ENCODE measurements around the gene CHST11.

The CHST11 gene

DNA sequence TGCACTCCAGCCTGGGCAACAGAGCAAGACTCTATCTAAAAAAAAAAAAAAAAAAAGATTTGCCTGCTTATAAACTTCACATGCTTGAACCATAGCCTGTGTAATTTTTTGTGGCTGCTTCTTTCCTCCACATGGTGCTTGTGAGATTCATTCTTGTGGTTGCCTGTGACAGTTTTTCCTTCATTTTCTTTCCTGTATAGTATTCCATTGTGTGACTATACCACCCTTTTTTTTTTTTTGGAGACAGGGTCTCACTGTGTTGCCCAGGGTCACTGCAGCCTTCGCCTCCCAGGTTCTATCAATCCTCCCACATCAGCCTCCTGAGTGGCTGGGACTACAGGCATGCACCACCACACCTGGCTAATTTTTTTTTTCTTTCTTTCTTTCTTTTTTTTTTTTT is 22.6 kb upstream of the CHST11 start:
- DNase-seq, result no peak

DNA sequence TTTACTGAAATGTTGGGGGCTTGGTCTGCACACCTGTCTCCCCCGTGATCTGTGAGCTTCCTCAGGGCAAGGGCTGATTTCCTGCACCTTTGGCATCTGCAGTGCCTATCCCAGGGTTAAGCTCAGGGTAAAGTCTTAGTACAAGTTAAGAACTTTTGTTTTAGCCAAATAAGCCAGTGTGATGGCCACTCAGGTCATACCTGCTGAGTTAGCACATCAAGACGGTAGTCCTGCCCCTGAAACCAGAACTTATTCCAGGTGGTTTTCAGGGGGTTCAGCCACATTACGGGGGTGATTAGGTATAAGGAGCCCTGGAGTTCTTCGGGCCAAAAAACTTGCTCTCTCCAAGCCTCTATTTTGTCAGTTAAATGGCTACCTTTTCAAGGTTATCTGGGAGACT is 21.6 kb upstream of the CHST11 start:
- no peak for DNase-seq

DNA sequence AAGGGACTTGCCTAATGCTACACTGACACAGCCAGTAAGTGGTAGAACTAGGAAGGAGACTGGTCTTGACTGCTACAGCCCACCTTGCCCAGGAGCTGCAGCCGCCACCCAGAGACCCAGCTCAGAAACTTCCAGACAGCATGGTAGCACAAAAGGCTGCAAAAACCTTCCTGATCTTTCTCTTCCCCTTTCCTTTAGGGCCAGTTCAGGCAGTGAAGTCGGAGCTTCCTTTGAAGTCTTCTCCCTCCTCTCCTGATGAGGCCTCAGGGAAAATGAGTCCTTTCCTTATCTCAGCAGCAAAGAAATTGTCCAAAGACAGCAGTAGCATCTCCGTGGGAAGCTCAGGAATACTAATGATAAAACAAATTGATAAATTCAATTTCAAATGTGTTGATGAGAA is 21.0 kb upstream of the CHST11 start:
- DNase-seq, result no peak

DNA sequence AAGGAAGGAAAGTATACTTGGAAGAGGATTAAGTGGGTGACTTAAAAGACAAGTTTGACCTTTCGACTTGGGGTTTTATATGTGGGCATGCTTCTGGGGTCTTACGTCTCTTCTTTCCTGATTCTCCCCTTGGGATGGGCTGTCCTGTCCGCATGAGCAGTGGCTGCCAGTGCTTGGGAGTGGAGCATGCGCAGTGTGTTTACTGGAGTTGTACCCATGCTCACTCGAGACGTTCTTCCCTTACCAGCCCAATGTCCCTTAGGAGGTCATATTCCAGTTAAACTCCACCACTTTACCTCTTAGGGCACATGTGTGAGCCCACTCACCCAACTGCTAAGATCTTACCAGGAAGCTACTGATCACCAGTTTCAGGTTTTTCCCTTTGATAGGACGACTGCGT is 20.0 kb upstream of the CHST11 start:
- DNase-seq, result no peak

DNA sequence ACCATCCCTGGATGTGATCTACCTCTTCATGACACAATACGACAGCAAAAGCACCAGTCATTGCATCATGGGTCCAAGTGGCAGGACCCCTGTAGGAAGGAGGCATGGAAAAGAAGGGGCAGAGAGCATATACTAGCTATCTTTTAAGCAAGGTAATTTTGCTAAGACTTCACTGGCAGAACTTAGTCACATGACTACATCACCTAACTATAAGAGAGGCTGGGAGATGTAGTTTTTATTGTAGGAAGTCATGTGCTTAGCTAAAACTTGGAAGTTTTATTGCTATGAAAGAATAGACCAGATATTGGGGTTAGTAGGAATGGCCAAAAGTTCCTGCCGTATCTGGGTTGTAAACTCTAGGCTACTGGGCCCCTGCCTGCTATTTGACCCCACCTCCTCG is 18.6 kb upstream of the CHST11 start:
- no peak for DNase-seq

DNA sequence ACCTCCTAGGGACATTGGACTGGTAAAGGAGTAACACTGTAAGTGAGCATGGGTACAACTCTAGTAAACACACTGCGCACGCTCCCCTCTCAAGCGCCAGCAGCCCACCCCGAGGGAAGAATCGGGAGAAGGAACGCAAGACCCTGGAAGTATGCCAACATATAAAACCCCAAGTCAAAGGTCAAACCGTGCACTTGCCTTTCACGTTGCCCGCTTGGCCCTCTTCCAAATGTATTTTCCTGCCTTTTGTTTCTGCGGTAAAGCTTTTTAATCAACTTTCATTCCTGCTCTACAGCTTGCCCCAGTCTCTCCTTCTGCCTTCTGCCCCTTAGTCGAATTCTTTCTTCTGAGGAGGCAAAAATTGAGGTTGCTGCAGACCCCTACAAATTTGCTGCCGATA is 17.6 kb upstream of the CHST11 start:
- peak; percentile 26 for DNase-seq

DNA sequence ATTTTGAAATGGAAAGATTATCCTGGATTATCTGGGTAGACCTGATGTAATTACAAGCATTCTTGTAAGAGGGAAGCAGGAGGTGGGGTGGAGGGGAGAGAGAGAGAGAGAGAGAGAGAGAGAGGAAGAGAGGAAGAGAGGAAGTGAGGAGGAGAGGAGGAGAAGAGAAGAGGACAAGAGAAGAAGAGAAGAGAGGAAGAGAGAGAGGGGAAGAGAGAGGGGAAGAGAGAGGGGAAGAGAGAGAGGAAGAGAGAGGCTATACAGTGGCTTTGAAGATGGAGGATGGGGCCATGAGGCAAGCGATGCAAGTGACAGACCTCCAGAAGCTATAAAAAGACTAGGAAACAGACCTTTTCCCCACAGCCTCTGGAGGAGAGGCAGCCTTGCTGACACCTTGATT is 13.7 kb upstream of the CHST11 start:
- peak; percentile 94 for DNase-seq

DNA sequence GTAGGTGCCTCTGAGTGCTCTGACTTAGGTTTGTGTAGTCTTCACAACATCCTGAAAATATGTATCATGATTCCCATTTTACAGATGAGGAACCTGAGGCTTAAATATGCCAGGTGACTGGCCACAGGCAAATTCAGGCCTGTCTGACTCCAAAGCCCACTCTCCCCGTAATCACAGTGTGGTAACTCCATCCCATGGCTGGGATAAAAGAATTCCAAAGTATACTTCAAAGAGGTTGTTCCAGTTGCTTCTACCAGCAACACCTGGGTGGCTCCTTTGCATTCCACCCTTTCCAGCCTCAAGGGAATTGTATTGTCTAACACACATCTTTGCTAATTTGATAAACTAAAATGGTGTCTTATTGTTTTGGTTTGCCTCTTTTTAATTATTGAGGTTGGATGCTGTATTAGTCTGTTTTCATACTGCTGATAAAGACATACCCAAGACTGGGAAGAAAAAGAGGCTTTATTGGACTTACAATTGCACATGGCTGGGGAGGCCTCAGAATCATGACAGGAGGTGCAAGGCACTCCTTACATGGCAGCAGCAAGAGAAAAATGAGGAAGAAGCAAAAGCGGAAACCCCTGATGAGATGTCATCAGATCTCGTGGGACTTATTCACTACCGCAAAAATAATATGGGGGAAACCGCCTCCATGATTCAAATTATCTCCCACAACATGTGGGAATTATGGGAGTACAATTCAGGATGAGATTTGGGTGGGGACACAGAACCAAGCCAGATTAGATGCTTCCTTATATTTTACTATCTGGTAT is 9.9 kb upstream of the CHST11 start:
- no peak for DNase-seq

DNA sequence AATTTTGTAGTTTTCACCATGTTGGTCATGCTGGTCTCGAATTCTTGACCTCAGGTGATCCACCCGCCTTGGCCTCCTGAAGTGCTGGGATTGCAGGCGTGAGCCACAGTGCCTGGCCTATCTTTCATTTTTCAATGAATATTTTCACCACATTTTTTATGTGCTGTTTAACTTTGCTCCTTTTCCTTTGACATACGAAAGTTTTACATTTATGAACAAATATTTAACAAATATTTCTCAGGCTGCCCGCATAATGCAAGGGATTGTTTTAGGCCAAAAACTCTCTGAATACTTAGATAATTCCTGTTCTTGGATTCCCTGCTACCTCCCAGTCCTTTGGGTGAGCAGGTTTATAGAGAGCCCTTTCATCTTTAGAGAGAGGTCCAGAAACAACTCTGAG is 8.7 kb upstream of the CHST11 start:
- no peak for DNase-seq

DNA sequence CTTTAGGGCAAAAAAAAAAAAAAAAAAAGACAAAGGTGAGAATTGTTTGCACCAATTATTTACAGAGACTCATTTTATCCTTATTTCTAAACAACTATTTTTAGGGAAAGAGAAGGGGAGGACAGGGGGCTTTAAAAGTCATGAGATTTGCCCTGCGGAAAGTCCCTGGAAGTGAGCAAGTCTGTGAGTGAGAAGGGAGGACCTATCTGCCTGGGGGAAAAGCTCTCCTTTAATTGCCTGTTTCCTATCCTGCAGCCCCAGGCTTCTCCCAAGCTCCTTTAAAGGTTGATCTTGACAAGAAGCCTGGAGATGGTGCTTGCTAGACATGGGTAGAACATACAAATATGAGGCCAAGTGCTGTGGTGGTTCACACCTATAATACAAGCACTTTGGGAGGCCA is 8.3 kb upstream of the CHST11 start:
- DNase-seq, result no peak

DNA sequence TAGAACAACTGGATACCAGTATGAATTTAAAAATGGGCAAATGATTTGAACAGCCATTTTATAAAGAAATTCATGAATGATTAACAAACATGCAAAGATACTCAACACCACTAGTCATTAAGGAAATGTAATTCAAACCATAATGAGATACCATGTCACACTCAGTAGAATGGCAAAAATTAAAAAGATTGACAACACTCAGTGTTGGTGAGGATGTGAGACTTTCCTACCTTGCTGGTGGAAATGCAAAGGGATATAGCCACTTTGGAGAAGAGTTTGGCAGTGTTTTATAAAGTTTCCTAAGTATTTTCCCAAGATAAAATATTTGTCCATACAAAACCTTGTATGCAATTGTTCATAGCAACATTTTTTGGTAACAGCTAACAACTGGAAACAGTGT is 6.0 kb upstream of the CHST11 start:
- no peak for DNase-seq

DNA sequence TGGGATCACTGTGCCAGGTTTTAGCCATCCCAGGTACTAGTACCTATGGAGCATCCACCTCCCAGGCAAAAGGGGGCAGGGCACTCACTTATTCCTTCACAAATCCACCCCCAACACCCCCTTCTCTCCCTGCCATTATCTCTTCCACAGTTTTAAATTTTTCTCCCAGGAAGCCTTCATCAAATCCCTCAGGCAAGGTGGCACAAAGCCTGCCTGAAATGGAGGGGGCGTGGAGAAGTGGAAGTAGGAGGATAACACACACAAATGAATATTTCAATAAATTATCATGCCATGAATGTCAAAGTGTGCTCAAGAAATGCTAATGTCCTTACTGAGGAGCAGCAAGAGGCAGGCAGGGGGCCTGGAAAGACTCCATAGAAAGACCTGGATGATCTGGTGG is 4.7 kb upstream of the CHST11 start:
- no peak for DNase-seq

DNA sequence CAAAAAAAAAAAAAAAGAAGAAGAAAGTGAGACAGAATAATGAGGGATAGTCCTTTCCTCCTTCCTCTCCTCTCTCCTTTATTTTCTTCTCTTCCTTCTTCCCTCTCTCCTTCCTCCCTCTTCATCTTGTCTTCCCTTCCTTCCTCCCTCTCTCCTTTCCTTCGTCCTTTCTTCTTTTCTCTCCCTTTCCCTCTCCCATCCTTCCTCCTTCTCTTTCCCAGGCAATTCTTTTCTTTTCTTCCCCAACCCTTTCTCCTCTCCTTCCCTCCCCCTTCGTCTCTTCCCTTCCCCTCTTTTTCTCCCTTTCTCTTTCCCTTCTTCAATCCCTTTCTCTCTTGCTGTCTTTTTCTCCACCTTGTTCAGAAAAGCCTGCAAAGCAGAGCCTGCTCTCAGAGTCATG is 3.6 kb upstream of the CHST11 start:
- DNase-seq, result no peak

DNA sequence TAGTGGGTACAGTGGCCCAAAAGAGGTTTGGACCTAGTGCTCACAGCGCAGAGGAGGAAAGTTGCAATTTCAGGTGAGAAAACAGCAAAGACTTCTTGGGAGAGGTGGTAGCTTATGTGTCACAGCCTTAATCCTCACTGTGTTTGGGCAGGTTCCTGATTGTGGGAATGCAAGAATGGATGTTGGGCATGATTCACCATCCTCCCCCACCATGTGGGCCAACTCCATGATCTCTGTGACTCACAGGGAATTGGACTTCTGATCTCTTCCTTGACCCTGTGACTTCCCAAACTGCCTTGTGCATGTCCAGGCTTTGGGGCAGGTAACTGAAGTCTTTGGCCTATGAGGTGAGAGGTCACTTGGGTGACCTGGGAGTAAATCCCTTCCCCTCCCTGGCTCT is 1.8 kb upstream of the CHST11 start:
- no peak for DNase-seq

DNA sequence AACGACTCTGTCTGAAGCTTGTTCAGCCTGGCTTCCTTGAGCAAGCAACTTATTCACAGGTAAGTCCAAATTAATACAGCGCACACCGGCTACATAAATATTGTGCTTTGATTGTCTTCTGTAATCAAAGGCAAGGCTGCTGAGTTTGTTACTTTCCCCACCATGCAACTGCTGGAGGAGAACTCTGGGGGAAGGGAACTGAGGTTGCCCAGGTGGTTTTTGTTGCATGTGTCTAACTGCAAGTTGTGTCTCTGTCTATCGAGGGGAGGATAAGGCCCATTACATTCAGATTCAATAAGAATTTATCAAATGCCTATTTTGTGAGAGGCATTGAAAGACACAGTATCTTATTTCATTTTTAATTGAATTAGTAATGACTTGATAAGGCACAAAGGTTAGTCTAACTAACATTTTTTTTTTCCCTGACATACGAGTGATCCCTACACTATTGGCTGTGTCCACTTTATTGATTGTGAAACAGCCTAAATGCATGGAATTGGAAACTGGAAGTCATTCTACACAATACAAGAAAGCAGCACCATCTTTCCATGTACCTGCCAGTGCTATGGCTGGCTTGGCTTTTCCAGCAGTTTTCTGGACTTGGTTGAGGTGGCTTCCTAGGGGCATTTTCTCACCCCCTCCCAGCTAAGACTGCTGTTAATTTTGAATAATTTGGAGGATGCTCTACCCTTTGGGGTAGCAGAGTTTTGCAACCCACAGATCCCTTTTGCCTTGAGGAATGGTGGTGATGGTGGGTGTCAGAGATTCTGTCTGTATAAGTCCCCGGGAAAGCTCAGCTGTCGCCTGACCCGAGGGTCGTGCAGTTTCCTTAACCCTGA is 951 bp upstream of the CHST11 start:
- peak; percentile 37 for DNase-seq

DNA sequence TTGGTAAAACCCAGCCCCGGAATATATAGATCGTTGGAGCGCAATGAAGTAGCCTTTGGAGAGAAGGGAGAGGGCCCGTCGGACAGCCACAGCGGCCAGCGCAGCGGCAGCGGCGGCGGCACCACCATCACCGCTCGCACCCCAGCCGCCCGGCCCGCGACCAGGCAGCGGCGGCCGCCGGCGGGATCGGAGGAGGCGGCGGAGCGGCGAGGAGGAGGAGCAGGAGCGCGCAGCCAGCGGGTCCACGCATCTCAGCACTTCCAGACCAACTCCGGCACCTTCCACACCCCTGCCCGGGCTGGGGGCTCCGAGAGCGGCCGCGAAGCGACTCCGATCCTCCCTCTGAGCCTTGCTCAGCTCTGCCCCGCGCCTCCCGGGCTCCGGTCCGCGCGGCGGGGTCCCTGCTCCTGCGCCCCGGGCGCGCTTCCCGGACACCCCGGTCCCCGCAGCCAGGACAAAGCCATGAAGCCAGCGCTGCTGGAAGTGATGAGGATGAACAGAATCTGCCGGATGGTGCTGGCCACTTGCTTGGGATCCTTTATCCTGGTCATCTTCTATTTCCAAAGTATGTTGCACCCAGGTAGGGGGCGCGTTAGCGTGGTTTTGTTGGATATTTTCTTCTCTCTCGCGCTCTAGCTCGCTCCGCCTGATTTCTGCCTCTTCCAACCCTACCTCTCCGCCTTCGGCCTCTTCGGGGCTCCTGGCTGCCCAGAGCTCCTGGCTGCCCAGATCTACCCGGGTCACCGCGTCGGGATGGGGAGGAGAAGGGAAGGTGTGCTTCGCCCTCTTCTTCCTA is 400 bp downstream of the CHST11 start:
- DNase-seq, result peak; percentile 79

DNA sequence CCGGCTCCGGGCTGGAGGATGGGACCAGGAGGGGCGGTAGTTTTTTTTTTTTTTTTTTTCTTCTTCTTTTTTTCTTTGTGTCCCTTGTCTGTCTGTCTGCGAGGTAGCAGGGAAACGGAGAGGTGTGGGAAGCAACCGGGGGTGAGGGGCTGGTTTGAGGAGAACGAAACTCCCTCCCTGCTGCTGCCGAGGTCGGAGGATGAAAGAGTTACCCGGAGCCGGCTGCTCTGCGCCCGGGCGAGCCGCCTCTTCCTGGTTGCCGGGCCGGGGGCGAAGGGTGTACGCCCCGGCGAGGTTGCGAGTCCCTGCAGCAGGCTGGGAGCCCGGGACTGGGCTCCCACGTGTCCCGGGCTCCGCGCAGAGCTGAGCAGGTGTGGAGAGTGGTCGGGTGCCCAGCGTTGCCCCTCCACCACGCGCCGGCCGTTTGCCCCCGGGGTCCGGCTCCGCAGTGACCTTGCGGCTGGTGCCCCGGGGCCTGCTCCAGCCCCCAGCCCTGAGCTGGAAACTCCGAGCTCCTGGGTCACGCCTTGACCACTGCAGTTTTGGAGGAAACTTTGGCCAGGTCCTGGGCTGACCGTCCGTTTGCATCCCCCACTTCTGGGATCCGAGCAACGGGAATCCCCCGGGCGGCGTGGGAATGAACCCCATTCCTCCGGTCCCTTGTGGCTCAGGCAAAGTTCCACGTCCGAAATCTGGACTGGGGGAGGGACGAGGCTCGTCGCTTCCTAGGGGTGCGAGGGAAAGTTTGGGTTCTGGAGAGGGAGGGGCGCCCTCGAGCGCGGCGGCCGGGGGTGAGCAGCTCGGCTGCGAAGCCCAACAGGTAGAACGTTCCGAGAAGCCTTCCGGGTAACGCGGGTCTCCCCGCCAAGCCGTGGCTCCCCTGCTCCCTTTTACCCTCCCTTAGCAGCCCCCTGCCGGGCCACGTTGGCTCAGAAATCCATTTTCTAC is 1.3 kb downstream of the CHST11 start:
- DNase-seq, result peak; percentile 46

DNA sequence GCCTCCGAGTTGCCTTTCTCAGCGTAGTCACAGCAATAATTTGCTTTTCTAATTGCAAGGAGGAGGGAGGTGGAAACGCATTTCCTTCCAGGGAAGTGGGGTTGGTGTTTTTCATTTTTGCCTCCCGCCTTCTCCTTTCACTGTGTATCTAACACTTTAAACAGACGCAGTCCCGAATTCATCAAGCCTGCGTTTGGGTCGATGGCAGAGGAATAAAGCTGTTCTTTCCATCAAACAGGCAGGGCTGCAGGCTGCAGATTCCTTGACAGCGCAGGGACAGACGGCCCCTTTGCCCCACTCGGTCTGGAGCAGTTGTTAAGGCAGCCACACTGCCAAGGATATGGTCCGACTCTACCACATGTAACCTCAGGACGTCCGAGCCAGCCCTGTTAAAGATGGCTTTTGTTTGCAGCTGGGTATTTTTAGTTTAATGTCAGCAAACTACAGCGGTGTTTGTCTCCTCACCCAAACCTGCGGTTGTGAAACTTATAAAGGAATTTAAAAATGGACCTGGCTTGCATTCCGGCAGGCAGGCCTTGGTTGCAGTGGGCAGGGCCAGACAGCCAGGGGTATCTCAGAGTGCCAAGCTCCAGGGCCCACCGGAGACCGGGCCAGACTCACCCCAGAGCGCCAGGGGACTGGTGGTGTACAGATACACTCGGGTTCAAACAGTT is 2.1 kb downstream of the CHST11 start:
- peak; percentile 19 for DNase-seq

DNA sequence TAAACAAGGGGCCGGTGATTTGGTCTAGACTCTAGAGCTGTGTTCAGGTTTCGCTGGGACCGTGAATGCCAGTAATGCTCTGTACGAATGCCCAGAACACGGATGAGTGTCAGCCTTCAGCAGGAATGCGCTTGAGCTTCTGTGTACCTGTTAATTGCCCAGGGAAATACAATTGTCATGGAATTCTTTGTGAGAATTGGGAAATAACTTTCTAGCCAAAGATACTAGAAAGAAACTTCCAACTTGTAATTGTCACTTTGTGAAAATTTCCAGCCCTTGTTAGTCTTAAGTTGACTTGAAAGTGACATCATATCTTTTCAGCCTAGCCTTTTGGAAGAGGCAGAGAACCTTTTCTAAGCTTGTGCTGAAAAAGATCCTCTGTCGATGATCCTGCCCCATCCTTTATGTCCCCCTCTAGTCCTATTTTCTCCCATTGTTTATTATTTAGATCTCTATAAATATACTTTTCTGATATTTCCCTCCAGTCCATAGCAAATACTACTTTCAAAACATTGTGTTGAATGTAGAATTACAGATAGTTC is 2.7 kb downstream of the CHST11 start:
- no peak for DNase-seq

DNA sequence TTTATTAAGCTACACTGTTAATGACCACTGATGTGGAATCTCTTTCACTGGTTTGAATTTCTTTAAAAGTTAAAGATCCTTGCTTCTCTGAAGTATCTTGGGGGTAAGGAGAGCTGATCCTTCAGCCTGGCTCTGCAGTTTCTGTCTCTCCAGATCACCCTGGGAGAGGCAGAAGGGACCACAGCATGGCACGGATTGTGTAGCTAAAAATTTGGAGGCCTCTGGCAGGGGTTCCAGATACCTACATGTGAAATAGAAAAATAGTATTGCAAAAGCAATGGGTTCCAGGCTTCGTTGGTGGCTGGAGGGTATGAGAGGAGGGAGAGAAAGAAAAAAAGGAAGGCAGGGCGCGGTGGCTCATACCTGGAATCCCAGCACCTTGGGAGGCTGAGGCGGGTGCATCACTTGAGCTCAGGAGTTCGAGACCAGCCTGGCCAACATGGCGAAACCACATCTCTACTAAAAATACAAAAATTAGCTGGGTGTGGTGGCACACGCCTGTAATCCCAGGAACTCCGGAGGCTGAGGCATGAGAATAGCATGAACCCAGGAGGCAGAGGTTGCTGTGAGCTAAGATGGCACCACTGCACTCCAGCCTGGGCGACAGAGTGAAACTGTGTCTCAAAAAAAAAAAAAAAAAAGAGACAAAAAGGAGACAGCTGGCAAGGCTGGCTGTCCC is 3.4 kb downstream of the CHST11 start:
- no peak for DNase-seq
